OCI-LY1 (cell line): ENCODE data around the gene MACF1.
"Not testable (repeated sequence)": the region's sequence is repeated elsewhere in the genome, so short reads cannot be mapped to it uniquely, and the experiment has no call there.

Source experiments
- EZH2 ChIP-seq: fragments of 200-600 bp; sonication (generic), shearing (Covaris generic); IDR thresholded peaks from 2 replicates; pipeline ENCODE4 v1.8.0; 2017; ENCODE audit warnings: borderline replicate concordance, mixed run types, mild to moderate bottlenecking, antibody characterized with exemption, low read length, moderate library complexity, mixed read lengths
- TF ChIP-seq, protein P1 (sequence below): fragments of 200-600 bp; sonication (generic), shearing (Covaris generic); IDR thresholded peaks from 2 replicates; pipeline ENCODE4 v1.5.1; 2017; ENCODE audit warnings: mild to moderate bottlenecking, antibody characterized with exemption, low read length, moderate library complexity, mixed read lengths

GRCh38 chr1:39450041-39450440 lies 245.5 kb downstream of the MACF1 start:
- not testable (repeated sequence) for TF ChIP-seq EZH2
- TF ChIP-seq, protein P1, sequence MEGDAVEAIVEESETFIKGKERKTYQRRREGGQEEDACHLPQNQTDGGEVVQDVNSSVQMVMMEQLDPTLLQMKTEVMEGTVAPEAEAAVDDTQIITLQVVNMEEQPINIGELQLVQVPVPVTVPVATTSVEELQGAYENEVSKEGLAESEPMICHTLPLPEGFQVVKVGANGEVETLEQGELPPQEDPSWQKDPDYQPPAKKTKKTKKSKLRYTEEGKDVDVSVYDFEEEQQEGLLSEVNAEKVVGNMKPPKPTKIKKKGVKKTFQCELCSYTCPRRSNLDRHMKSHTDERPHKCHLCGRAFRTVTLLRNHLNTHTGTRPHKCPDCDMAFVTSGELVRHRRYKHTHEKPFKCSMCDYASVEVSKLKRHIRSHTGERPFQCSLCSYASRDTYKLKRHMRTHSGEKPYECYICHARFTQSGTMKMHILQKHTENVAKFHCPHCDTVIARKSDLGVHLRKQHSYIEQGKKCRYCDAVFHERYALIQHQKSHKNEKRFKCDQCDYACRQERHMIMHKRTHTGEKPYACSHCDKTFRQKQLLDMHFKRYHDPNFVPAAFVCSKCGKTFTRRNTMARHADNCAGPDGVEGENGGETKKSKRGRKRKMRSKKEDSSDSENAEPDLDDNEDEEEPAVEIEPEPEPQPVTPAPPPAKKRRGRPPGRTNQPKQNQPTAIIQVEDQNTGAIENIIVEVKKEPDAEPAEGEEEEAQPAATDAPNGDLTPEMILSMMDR = not testable (repeated sequence)
